ENCODE results near the gene ARHGAP42.

DNA sequence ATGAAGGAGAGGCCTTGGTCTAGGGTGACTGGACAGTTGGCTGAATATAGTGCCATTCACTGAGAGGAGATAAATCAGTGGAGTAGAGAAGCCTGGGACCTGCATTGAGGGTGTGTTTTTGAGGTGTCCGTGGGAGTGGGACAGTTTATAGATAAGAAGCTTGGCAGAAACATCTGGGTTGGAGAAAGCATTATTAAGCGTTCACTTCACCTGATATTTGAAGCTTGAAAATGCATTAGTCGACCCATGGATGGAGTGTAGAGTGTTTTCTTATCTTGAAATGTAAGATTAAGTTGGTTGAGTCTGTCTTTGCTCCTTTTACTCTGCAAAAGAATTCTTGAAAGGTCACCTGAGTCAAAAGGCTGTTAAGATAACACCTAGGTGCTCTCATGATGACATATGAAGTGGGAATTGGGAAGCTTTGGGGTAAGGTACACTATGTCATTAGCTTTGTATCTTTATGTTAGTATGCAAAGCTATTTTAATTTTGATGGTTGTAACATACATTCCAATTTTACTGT is 160.7 kb downstream of the ARHGAP42 start:
- TF ChIP-seq MYC (IDR thresholded peaks at IDR 0.05; ENCODE audit: insufficient read depth, insufficient read length, insufficient replicate concordance, low read length, severe bottlenecking) = no peak
- TF ChIP-seq, protein P1, sequence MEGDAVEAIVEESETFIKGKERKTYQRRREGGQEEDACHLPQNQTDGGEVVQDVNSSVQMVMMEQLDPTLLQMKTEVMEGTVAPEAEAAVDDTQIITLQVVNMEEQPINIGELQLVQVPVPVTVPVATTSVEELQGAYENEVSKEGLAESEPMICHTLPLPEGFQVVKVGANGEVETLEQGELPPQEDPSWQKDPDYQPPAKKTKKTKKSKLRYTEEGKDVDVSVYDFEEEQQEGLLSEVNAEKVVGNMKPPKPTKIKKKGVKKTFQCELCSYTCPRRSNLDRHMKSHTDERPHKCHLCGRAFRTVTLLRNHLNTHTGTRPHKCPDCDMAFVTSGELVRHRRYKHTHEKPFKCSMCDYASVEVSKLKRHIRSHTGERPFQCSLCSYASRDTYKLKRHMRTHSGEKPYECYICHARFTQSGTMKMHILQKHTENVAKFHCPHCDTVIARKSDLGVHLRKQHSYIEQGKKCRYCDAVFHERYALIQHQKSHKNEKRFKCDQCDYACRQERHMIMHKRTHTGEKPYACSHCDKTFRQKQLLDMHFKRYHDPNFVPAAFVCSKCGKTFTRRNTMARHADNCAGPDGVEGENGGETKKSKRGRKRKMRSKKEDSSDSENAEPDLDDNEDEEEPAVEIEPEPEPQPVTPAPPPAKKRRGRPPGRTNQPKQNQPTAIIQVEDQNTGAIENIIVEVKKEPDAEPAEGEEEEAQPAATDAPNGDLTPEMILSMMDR (IDR thresholded peaks at IDR 0.05 in 2 of 3, conservative IDR thresholded peaks at IDR 0.05 in 1 of 3; ENCODE audit: control insufficient read depth in 2 of 3, extremely low read depth in 1 of 3, insufficient read depth in 1 of 3, low read depth in 3 of 3, low read length in 3 of 3) = no peak
- no peak for TF ChIP-seq TAF1 (IDR thresholded peaks at IDR 0.05; ENCODE audit: borderline replicate concordance, low read depth, low read length)
- TF ChIP-seq POLR2A (IDR thresholded peaks at IDR 0.05; ENCODE audit: low read depth, low read length) = no peak
- TF ChIP-seq JUNB (IDR thresholded peaks at IDR 0.05) = no peak
- no peak for TF ChIP-seq TCF12 (IDR thresholded peaks at IDR 0.05; ENCODE audit: low read depth, low read length)
- TF ChIP-seq, protein P2, sequence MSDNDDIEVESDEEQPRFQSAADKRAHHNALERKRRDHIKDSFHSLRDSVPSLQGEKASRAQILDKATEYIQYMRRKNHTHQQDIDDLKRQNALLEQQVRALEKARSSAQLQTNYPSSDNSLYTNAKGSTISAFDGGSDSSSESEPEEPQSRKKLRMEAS (IDR thresholded peaks at IDR 0.05; ENCODE audit: low read depth, low read length) = no peak
- no peak for TF ChIP-seq EZH2 (IDR thresholded peaks at IDR 0.05; ENCODE audit: borderline replicate concordance, control insufficient read depth, low read depth, low read length)
- no peak for TF ChIP-seq KLF5 (IDR thresholded peaks at IDR 0.05; ENCODE audit: partially characterized antibody)
- no peak for TF ChIP-seq NFYA (IDR thresholded peaks at IDR 0.05; ENCODE audit: borderline replicate concordance, low read depth, low read length)
- no peak for TF ChIP-seq MXI1 (IDR thresholded peaks at IDR 0.05; ENCODE audit: low read depth, low read length)

Data from GM12878 (cell line).